ENCODE results near the gene WNT3.
"Not testable (repeated sequence)": the region's sequence is repeated elsewhere in the genome, so short reads cannot be mapped to it uniquely, and the experiment has no call there.

Gene WNT3

GRCh38 chr17:46812624-46813318 is 5.7 kb downstream of the WNT3 start:
- DNase-seq = no peak

- DNase-seq = no peak
Observed at GRCh38 chr17:46811978-46812583, 6.4 kb downstream of the WNT3 start.

GRCh38 chr17:46810837-46811236 is 7.7 kb downstream of the WNT3 start:
- no peak for DNase-seq

GRCh38 chr17:46809110-46809571 is 9.4 kb downstream of the WNT3 start:
- DNase-seq = no peak

GRCh38 chr17:46805771-46806170 is 12.7 kb downstream of the WNT3 start:
- no peak for DNase-seq

- no peak for DNase-seq
Observed at GRCh38 chr17:46803544-46803943, 14.9 kb downstream of the WNT3 start.

- DNase-seq = no peak
Observed at GRCh38 chr17:46802800-46803199, 15.7 kb downstream of the WNT3 start.

- no peak for DNase-seq
Observed at GRCh38 chr17:46800573-46800972, 17.9 kb downstream of the WNT3 start.

- DNase-seq = no peak
Observed at GRCh38 chr17:46796956-46797530, 21.4 kb downstream of the WNT3 start.

GRCh38 chr17:46796524-46796923 is 22.0 kb downstream of the WNT3 start:
- no peak for DNase-seq

- DNase-seq = no peak
Observed at GRCh38 chr17:46796084-46796483, 22.4 kb downstream of the WNT3 start.

GRCh38 chr17:46795379-46795952 is 23.0 kb downstream of the WNT3 start:
- no peak for DNase-seq

GRCh38 chr17:46794318-46794717 is 24.2 kb downstream of the WNT3 start:
- DNase-seq = no peak

- DNase-seq = no peak
Observed at GRCh38 chr17:46793541-46793940, 25.0 kb downstream of the WNT3 start.

GRCh38 chr17:46793023-46793422 is 25.5 kb downstream of the WNT3 start:
- DNase-seq = not testable (repeated sequence)

GRCh38 chr17:46792071-46792470 is 26.4 kb downstream of the WNT3 start:
- DNase-seq = no peak

- no peak for DNase-seq
Observed at GRCh38 chr17:46791531-46791930, 27.0 kb downstream of the WNT3 start.

- DNase-seq = no peak
Observed at GRCh38 chr17:46790216-46790615, 28.3 kb downstream of the WNT3 start.

- DNase-seq = no peak
Observed at GRCh38 chr17:46789610-46790009, 28.9 kb downstream of the WNT3 start.

GRCh38 chr17:46788796-46789195 is 29.7 kb downstream of the WNT3 start:
- DNase-seq = no peak

- no peak for DNase-seq
Observed at GRCh38 chr17:46788300-46788699, 30.2 kb downstream of the WNT3 start.

GRCh38 chr17:46787478-46787877 is 31.0 kb downstream of the WNT3 start:
- DNase-seq = no peak

GRCh38 chr17:46785696-46786095 is 32.8 kb downstream of the WNT3 start:
- no peak for DNase-seq

GRCh38 chr17:46783031-46783593 is 35.4 kb downstream of the WNT3 start:
- no peak for DNase-seq

Data from NCI-H2171 (cell line).